GM12874 (cell line): Measurements from ENCODE around the gene KLRK1.

Source experiments
- TF ChIP-seq, protein P1 (sequence below): IDR thresholded peaks from 2 replicates; pipeline ENCODE4 v1.5.1; 2011; ENCODE audit warnings: low read depth, mild to moderate bottlenecking, control low read depth, low read length, moderate library complexity; ENCODE audit not compliant: insufficient read depth

KLRK1 gene

DNA sequence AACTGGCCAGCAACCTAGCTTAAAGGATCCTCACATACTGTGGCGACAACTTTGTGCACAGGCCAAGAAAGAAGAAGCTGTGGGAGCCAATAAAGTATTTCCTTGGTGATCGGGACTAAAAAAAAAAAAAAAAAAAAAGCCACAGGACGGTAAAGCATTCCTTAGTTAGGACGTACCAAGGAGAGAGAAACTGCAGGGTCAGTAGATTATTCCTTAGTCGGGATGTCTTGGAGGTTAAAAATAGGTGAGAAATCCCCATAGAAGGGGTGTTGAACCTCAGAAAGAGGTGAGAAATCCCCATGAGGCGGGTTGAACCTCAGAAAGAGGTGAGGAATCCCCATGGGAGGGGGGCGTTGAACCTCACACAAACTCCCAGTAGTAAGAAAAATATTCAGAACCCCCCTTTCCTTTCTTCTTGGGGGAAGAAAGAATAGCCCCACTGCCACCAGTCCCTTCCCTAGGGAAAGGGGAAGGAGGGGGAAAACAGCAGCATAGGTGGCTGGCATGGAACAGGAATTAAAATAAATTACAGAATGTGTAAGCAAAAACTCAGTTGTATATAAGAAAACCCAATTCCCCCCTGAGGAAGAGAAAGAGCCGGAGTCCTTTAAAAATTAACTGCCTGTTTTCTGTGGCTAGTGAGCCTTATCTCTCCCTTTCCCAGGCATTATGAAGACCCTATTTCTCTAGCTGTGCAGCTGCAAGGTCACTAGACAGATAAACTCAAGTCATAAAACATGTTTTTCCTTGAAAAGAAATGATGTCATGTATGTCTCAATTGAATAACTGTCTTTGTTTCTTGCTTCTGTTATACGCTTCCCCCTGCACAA is 26.8 kb downstream of the KLRK1 start:
- TF ChIP-seq, protein P1, sequence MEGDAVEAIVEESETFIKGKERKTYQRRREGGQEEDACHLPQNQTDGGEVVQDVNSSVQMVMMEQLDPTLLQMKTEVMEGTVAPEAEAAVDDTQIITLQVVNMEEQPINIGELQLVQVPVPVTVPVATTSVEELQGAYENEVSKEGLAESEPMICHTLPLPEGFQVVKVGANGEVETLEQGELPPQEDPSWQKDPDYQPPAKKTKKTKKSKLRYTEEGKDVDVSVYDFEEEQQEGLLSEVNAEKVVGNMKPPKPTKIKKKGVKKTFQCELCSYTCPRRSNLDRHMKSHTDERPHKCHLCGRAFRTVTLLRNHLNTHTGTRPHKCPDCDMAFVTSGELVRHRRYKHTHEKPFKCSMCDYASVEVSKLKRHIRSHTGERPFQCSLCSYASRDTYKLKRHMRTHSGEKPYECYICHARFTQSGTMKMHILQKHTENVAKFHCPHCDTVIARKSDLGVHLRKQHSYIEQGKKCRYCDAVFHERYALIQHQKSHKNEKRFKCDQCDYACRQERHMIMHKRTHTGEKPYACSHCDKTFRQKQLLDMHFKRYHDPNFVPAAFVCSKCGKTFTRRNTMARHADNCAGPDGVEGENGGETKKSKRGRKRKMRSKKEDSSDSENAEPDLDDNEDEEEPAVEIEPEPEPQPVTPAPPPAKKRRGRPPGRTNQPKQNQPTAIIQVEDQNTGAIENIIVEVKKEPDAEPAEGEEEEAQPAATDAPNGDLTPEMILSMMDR, result no peak

DNA sequence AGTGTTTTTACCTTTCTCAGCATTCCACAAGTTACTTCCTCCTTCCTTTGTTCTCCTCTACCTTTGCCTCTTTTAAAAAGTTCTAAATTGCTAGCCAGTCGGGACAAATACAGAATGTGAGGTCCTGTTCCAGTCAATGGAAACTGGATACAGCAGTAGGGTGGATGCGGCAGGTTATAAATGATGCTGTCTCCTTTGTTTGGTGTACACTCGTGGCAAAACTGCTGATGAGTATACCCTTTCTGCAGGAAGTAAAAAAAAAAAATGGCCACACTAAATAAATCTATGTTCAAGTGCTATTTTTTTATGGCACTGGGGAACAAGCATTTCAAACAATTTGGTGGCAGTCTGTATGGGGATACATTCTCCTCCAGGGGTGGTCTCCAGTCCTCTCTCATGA is 27.5 kb downstream of the KLRK1 start:
- TF ChIP-seq, protein P1, result no peak

GRCh38 chr12:10361622-10362021 is 28.2 kb downstream of the KLRK1 start:
- TF ChIP-seq, protein P1, result no peak

- TF ChIP-seq, protein P1, result no peak
Measured at GRCh38 chr12:10361084-10361483, 28.8 kb downstream of the KLRK1 start.

DNA sequence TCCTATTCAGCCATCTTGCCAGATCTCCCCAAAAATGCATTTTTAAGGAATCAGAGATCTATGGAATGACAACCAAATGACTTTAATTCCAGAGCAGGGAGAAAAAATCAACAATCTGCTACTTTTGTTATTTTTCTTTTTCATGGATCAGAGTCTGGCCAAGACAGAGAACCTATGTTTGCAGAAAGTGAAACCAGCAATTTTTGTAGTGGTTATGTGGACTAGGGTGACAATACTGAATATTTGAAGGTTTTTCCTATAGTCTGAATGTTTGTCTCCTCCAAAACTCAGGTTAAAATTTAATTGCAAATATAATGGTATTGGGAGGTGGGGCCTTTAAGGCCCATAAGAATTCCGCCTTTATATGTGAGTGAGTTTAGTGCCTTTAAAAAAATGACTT is 30.9 kb downstream of the KLRK1 start:
- TF ChIP-seq, protein P1, result no peak

DNA sequence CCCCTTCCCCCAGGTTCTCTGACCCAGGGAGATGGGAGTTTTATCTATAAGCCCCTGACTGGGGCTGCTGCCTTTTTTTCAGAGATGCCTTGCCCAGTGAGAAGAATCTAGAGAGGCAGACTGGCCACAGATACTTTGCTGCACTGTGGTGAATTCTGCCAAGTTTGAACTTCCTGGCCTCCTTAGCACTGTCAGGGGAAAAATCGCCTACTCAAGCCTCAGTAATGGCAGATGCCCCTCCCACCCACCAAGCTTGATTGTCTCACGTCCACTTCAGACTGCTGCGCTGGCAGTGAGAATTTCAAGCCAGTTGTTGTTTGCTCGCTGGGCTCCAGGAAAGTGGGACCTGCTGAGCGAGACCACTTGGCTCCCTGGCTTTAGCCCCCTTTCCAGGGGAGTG is 31.7 kb downstream of the KLRK1 start:
- TF ChIP-seq, protein P1, result no peak

GRCh38 chr12:10354502-10354901 is 35.3 kb downstream of the KLRK1 start:
- TF ChIP-seq, protein P1, result no peak
